AG09309 (cell line): ENCODE results near the gene EBI3.
"Not testable (repeated sequence)": the region's sequence is repeated elsewhere in the genome, so short reads cannot be mapped to it uniquely, and the experiment has no call there.

ENCODE experiments used
- DNase-seq: peaks from one replicate; pipeline ENCODE4 v3.0.0-alpha.2; 2010; ENCODE audit warnings: low read depth
- H3K4me3 ChIP-seq: 2 replicates; pipeline ENCODE4 v1.5.1; 2011; ENCODE audit warnings: mild to moderate bottlenecking, low read depth, low read length, moderate library complexity; ENCODE audit not compliant: control insufficient read depth
- CTCF ChIP-seq: IDR thresholded peaks from 2 replicates; pipeline ENCODE4 v1.5.1; 2011; ENCODE audit warnings: mild to moderate bottlenecking, low read depth, low read length, inconsistent platforms; ENCODE audit not compliant: insufficient read depth, control insufficient read depth; ENCODE audit errors: missing control alignments

Gene EBI3

GRCh38 chr19:4266253-4267000 lies 37.1 kb downstream of the EBI3 start:
- H3K4me3 ChIP-seq = no peak overlapping the region
- DNase-seq = no peak
- TF ChIP-seq CTCF = no peak

GRCh38 chr19:4267101-4267900 lies 38.0 kb downstream of the EBI3 start:
- peak; percentile 82 for TF ChIP-seq CTCF
- DNase-seq = no peak
- H3K4me3 ChIP-seq = no peak overlapping the region

- no peak overlapping the region for H3K4me3 ChIP-seq
- no peak for DNase-seq
- no peak for TF ChIP-seq CTCF
These were observed 38.8 kb downstream of the EBI3 start for GRCh38 chr19:4267901-4268815.

- H3K4me3 ChIP-seq = no peak overlapping the region
- TF ChIP-seq CTCF = no peak
- DNase-seq = no peak
These were observed 39.6 kb downstream of the EBI3 start for GRCh38 chr19:4268816-4269430.

- TF ChIP-seq CTCF = no peak
- DNase-seq = no peak
- H3K4me3 ChIP-seq = no peak overlapping the region
These were observed 43.6 kb downstream of the EBI3 start for GRCh38 chr19:4272894-4273293.

GRCh38 chr19:4274321-4274686 lies 45.0 kb downstream of the EBI3 start:
- not testable (repeated sequence) for H3K4me3 ChIP-seq, DNase-seq
